NK-92 (cell line): ENCODE measurements around the gene NUP107.

Source experiments
- DNase-seq: peaks from one replicate; lab custom pipeline; 2025; ENCODE audit not compliant: unreplicated experiment; lab: John Stamatoyannopoulos, UW

Gene NUP107

GRCh38 chr12:68772714-68773113, 85.9 kb downstream of the NUP107 start:
- DNase-seq = no peak

- no peak for DNase-seq
Measured at GRCh38 chr12:68773582-68773981, 86.8 kb downstream of the NUP107 start.

- no peak for DNase-seq
Measured at GRCh38 chr12:68775121-68775630, 88.4 kb downstream of the NUP107 start.

- no peak for DNase-seq
Measured at GRCh38 chr12:68776976-68777610, 90.3 kb downstream of the NUP107 start.

- DNase-seq = no peak
Measured at GRCh38 chr12:68779280-68779679, 92.5 kb downstream of the NUP107 start.

- DNase-seq = no peak
Measured at GRCh38 chr12:68780731-68781130, 94.0 kb downstream of the NUP107 start.

GRCh38 chr12:68781728-68782127, 95.0 kb downstream of the NUP107 start:
- no peak for DNase-seq

GRCh38 chr12:68784015-68784414, 97.2 kb downstream of the NUP107 start:
- no peak for DNase-seq

GRCh38 chr12:68785358-68785757, 98.6 kb downstream of the NUP107 start:
- no peak for DNase-seq

GRCh38 chr12:68785823-68786222, 99.0 kb downstream of the NUP107 start:
- no peak for DNase-seq

GRCh38 chr12:68786929-68787328, 100.2 kb downstream of the NUP107 start:
- DNase-seq = no peak

- no peak for DNase-seq
Measured at GRCh38 chr12:68788554-68789143, 101.9 kb downstream of the NUP107 start.

- no peak for DNase-seq
Measured at GRCh38 chr12:68789144-68789878, 102.5 kb downstream of the NUP107 start.

- DNase-seq = no peak
Measured at GRCh38 chr12:68790081-68790951, 103.5 kb downstream of the NUP107 start.

- no peak for DNase-seq
Measured at GRCh38 chr12:68790952-68791234, 104.1 kb downstream of the NUP107 start.

- DNase-seq = no peak
Measured at GRCh38 chr12:68791897-68792481, 105.2 kb downstream of the NUP107 start.

- DNase-seq = no peak
Measured at GRCh38 chr12:68792952-68793351, 106.2 kb downstream of the NUP107 start.

- no peak for DNase-seq
Measured at GRCh38 chr12:68793436-68793835, 106.7 kb downstream of the NUP107 start.

- no peak for DNase-seq
Measured at GRCh38 chr12:68793975-68794652, 107.3 kb downstream of the NUP107 start.

GRCh38 chr12:68794653-68795251, 108.0 kb downstream of the NUP107 start:
- no peak for DNase-seq
